Upper lobe of left lung (tissue), 6 donors: ENCODE data around the gene SUSD3. TPM values are rescaled to one million over a fixed set of nuclear protein-coding genes. Genes with fewer than 3 reads are reported as not detected.

Source experiments
- ATAC-seq, 2 donors: fragments of 200-7000 bp; cut with Tn5 transposase; one replicate each; pipeline ENCODE4 v1.9.1; 2022; ENCODE audit warnings: mild to moderate bottlenecking in 2 of 2, moderate library complexity in 2 of 2; ENCODE audit not compliant: low FRiP score in 2 of 2
- DNase-seq, 2 donors: peaks; one replicate each; pipeline ENCODE4 v3.0.0-alpha.2; 2019 to 2020
- H3K27ac ChIP-seq, 4 donors: fragments of 200-600 bp; sonication (generic); one replicate each; pipeline ENCODE4 v1.5.1; 2016 to 2019
- H3K27me3 ChIP-seq, 4 donors: fragments of 200-600 bp; sonication (generic); one replicate each; pipeline ENCODE4 v1.5.1; 2017 to 2019
- H3K36me3 ChIP-seq, 4 donors: fragments of 200-600 bp; sonication (generic); one replicate each; pipeline ENCODE4 v1.5.1; 2016 to 2019
- H3K4me1 ChIP-seq, 4 donors: fragments of 200-600 bp; sonication (generic); one replicate each; pipeline ENCODE4 v1.5.1; 2018 to 2019
- H3K4me3 ChIP-seq, 4 donors: fragments of 200-600 bp; sonication (generic); one replicate each; pipeline ENCODE4 v1.5.1; 2017 to 2019; ENCODE audit warnings: mild to moderate bottlenecking in 2 of 4, moderate library complexity in 1 of 4
- H3K9me3 ChIP-seq, 4 donors: fragments of 200-600 bp; sonication (generic); one replicate each; pipeline ENCODE4 v1.5.1; 2018 to 2019
- EP300 ChIP-seq, 4 donors: sonication (generic); formaldehyde crosslinking; IDR thresholded peaks; one replicate each; pipeline ENCODE4 v1.5.1; 2017; ENCODE audit warnings: antibody characterized with exemption in 4 of 4, control low read depth in 2 of 4
- POLR2A ChIP-seq, 4 donors: fragments of 450-650 bp; IDR thresholded peaks; one replicate each; pipeline ENCODE4 v1.5.1; 2016 to 2017; ENCODE audit warnings: antibody characterized with exemption in 4 of 4, mild to moderate bottlenecking in 2 of 4
- POLR2AphosphoS5 ChIP-seq, 2 donors: sonication (generic); formaldehyde crosslinking; IDR thresholded peaks; one replicate each; pipeline ENCODE4 v1.5.1; 2017; ENCODE audit warnings: antibody characterized with exemption in 2 of 2
- WGBS, 2 donors: methylation state at CpG; one replicate each; pipeline ENCODE4 v1.1.5; 2017 to 2018; 5-methylcytosine and 5-hydroxymethylcytosine counted together
- total RNA-seq, 6 donors: library from RNA; depleted of rRNA in 4 of 6; stranded (reverse); fragments of >200 nt in 4 of 6; gene quantifications; one replicate each; pipeline versions ENCODE4 v1.1.0 to v1.2.1, GENCODE V29; 2016 to 2021
- TF ChIP-seq, protein P1 (sequence below), 6 experiments: fragments of 450-650 bp in 4 of 6; fragments of 200-600 bp in 2 of 6; sonication (generic) in 2 of 6; IDR thresholded peaks; one replicate each; pipeline ENCODE4 v1.5.1; 2016 to 2019; ENCODE audit warnings: antibody characterized with exemption in 6 of 6
- donor health status: DM: no; HTN: no; CAD: no; lungs with moderate emphysema.
- donor health status: DM: no; HTN: yes; CAD: no; lungs with severe emphysema.

SUSD3 gene
- total RNA-seq, 6 donors from 2014 or later: 3.9 to 17.8 (median 5.2) TPM

DNA sequence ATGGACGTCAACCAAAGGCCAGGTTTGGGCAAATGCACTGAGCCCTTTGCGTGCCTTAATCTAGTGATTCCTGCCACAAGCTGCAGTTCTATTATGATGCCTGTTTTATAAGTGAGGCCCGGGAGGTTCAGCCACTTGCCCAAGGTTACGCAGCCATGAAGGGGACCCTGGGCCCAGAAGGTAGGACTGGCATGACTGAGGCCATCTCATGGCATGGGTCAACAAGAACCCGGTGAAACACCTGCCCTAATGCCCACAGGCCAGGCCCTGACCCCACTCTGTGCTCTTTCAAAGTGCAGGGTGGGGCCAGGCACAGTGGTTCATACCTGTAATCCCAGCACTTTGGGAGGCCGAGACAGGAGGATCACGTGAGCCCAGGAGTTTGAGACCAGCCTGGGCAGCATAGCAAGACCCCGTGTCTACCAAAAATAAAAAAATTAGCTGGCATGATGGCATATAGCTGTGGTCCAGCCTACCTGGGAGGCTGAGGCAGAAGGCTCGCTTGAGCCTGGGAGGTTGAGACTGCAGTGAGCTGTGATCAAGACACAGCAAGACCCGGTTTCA, 66.9 kb downstream of the SUSD3 start:
- Histone ChIP-seq H3K4me1 (peaks cover 51 to 57% (median 53%) of the 10 kb centered on the region in 4 donors), H3K4me3 (no peak overlapping the region), H3K9me3 (no peaks in the 10 kb centered on the region), H3K36me3 (peaks cover 11 to 54% (median 43%) of the 10 kb centered on the region in 4 donors), H3K27ac (no peak overlapping the region), H3K27me3 (no peaks in the 10 kb centered on the region)
- ATAC-seq (no peak), DNase-seq (no peak)
- 94 to 96% methylated on average over 8 to 10 of the region's 10 CpGs for WGBS, 2 donors
- TF ChIP-seq POLR2A (IDR thresholded peaks at IDR 0.05): no peak
- TF ChIP-seq POLR2AphosphoS5 (IDR thresholded peaks at IDR 0.05): no peak
- TF ChIP-seq EP300 (IDR thresholded peaks at IDR 0.05): no peak

DNA sequence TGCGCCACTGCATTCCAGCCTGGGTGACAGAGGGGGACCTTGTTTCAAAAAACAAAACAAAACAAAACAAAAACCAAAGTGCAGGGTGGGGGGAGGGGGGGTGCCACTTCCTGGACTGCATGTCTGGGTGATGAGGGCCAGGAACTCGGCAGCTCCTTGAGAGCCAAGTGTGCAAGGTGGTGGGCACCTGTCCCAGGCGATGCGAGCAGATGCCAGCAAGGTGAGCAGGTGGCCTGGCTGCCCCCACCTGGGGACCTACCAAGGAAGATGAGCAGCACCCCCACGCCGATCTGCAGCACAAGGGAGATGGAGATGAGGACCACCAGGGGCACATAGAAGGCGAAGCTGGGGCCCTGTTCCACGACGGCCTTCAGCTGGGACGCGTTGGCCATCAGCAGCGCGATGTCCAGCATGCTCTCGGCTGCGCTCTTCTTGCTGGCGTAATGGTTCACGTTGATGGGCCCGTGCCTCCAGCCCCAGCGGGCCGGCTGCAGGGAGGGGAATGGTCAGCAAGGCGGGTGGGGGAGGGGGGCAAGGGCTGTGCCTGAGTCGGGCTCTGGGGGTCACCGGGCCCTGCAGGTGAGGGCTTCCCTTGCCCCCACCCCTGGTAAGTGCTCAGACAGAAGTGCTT, 67.8 kb downstream of the SUSD3 start:
- ATAC-seq (no peak), DNase-seq (peak in 1 of 2 donors; percentile 64)
- H3K4me1 ChIP-seq: peaks cover 52 to 57% (median 53%) of the 10 kb centered on the region in 4 donors
- no peak overlapping the region for H3K4me3 ChIP-seq
- WGBS, 2 donors: 86 to 90% methylated on average over 18 to 23 of the region's 23 CpGs
- H3K9me3 ChIP-seq: no peaks in the 10 kb centered on the region
- H3K36me3 ChIP-seq: peaks cover 11 to 49% (median 38%) of the 10 kb centered on the region in 4 donors
- no peaks in the 10 kb centered on the region for H3K27me3 ChIP-seq
- peak overlapping the region; percentile 63 to 99 (median 87) for H3K27ac ChIP-seq
- TF ChIP-seq POLR2A (IDR thresholded peaks at IDR 0.05) (no peak), POLR2AphosphoS5 (IDR thresholded peaks at IDR 0.05) (no peak), EP300 (IDR thresholded peaks at IDR 0.05) (no peak)
- TF ChIP-seq, protein P1, sequence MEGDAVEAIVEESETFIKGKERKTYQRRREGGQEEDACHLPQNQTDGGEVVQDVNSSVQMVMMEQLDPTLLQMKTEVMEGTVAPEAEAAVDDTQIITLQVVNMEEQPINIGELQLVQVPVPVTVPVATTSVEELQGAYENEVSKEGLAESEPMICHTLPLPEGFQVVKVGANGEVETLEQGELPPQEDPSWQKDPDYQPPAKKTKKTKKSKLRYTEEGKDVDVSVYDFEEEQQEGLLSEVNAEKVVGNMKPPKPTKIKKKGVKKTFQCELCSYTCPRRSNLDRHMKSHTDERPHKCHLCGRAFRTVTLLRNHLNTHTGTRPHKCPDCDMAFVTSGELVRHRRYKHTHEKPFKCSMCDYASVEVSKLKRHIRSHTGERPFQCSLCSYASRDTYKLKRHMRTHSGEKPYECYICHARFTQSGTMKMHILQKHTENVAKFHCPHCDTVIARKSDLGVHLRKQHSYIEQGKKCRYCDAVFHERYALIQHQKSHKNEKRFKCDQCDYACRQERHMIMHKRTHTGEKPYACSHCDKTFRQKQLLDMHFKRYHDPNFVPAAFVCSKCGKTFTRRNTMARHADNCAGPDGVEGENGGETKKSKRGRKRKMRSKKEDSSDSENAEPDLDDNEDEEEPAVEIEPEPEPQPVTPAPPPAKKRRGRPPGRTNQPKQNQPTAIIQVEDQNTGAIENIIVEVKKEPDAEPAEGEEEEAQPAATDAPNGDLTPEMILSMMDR (IDR thresholded peaks at IDR 0.05): no peak

DNA sequence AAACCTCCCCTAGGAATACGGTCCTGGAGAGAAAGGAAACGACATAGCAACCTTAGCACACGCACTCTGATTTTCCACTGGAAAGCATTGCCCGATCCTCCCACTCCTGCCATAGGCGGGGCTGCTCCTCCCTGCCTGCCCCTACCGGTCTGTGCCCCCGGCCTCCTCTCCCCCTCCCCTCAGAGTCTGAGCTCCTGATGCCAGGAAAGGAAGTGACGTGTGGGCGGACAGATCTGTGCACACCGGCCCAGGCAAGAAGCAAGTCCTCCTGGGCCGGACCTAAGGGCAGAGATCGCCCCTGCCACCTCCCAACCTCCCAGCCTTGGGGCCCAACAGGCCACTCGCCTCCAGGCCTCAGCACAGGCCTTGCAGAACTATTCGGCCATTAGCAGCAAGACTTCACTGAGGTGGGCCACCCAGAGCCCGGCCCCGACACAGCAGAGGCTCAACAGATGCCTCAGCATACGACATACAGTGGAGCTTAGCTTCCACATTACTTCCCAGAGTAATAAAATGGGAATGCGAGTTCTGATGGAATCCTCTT, 68.4 kb downstream of the SUSD3 start:
- no peak for DNase-seq
- WGBS, 2 donors: 39 to 72% methylated on average over 11 to 18 of the region's 18 CpGs

DNA sequence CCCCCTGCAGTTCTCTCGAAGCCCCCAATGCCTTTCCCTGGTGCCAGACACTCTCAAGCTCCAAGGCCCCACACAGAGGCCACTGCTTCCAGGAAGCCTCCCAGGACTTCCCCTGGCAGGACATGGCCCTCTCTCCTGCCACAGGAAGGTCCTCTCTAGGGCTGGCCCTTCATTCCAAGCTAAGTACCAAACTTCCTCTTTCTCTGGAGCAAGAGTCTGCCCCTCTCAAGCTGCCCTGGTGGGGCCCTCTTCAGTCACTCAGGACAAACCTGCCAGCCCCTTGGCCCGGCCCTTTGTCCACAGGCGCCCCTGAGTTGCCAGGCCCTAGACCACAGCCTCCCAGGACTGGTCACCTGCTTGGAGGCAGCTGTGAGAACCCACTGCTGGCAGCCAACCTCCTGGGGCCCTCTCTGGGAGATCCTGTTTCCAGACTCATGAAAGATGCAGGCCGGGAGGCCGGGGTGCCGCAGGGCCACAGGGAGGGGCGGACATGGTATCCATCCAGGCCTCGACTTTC, 69.0 kb downstream of the SUSD3 start:
- ATAC-seq (peak; percentile 46 to 51), DNase-seq (peak; percentile 81 to 84)
- Histone ChIP-seq H3K9me3 (no peaks in the 10 kb centered on the region), H3K4me3 (no peak overlapping the region), H3K4me1 (peaks cover 63 to 67% (median 64%) of the 10 kb centered on the region in 4 donors), H3K27ac (peak overlapping the region; percentile 63 to 99 (median 87)), H3K36me3 (peaks cover 5 to 39% (median 30%) of the 10 kb centered on the region in 4 donors), H3K27me3 (no peaks in the 10 kb centered on the region)
- TF ChIP-seq EP300 (IDR thresholded peaks at IDR 0.05) (no peak), POLR2A (IDR thresholded peaks at IDR 0.05) (no peak), POLR2AphosphoS5 (IDR thresholded peaks at IDR 0.05) (no peak)
- TF ChIP-seq, protein P1 (IDR thresholded peaks at IDR 0.05): no peak
- WGBS, 2 donors: 43 to 53% methylated on average over 8 of the region's 8 CpGs

More for the DNA sequence above, 68.4 kb downstream of the SUSD3 start:
- Histone ChIP-seq H3K27ac (peak overlapping the region; percentile 63 to 99 (median 87)), H3K4me3 (no peak overlapping the region), H3K36me3 (peaks cover 5 to 43% (median 32%) of the 10 kb centered on the region in 4 donors), H3K27me3 (no peaks in the 10 kb centered on the region), H3K4me1 (peaks cover 57 to 62% (median 58%) of the 10 kb centered on the region in 4 donors), H3K9me3 (no peaks in the 10 kb centered on the region)
- no peak for TF ChIP-seq POLR2A (IDR thresholded peaks at IDR 0.05)
- TF ChIP-seq, protein P1 (IDR thresholded peaks at IDR 0.05): no peak
- TF ChIP-seq EP300 (IDR thresholded peaks at IDR 0.05): no peak
- no peak for TF ChIP-seq POLR2AphosphoS5 (IDR thresholded peaks at IDR 0.05)
- no peak for ATAC-seq
